ENCODE measurements around the gene MPND. TPM values are rescaled to one million over a fixed set of nuclear protein-coding genes. Genes with fewer than 3 reads are reported as not detected.

The MPND gene
- total and polyA plus RNA-seq, 10 of the 15 experiments (the other 5 are each of a cell fraction or from before 2014, with no cell fraction given), result 0.79 to 18.3 (median 6.0) TPM

DNA sequence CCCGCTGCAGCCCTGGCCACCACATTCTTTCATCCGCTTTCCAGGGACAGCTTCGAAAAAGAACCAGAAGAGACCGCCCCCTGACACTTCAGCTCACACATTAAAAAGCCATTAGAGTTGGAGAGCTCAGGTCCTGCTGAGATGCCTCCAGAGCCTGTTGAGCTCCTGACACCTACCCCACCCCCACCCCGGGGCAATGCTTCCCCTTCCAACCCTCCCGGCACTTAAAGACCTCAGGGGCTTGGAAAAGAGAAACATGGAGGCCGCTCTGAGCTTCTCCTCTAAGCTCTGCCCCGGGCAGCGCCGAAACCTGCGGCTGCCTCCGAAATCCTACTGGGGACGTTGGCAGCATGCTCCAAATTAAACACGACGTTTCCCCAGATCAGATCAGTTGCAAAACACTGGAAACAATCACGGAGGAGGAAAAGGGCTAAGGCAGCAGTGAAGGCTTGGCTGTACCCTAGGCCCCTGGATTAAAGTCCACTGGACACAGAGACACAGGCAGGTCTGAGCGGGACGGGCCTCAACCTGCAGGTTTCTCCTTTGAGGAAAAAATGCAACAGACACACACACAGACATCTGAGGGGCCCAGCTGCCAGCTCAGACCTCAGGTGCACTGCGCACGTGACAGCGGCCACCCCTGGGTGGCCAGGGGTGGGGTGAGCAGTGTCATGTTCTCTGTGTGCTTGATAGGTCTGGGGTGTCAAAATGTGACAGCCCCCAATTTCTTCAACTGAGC lies 47.4 kb downstream of the MPND start:
- Histone ChIP-seq H3K4me1 (ENCODE audit: control insufficient read depth, insufficient read depth, low read length) (peaks cover 8% of the 10 kb centered on the region), H3K9me3 (replicated peaks; ENCODE audit: control insufficient read depth, insufficient read depth, low read length) (no peaks in the 10 kb centered on the region), H3K9ac (ENCODE audit: control insufficient read depth, insufficient read depth, low read length) (no peak overlapping the region), H3K4me2 (ENCODE audit: control insufficient read depth, insufficient read depth) (no peak overlapping the region), H3K4me3 (no peak overlapping the region), H4K20me1 (ENCODE audit: control insufficient read depth, insufficient read depth) (peaks cover 15% of the 10 kb centered on the region), H3K27me3 (replicated peaks in 1 of 2; ENCODE audit: control insufficient read depth in 2 of 2, insufficient read depth in 2 of 2, low read length in 1 of 2) (no peaks in the 10 kb centered on the region), H2AFZ (ENCODE audit: control insufficient read depth, low read depth, low read length) (no peak overlapping the region), H3K36me3 (ENCODE audit: control insufficient read depth in 2 of 2, insufficient read depth in 2 of 2, low read length in 1 of 2) (peaks cover 18 to 23% of the 10 kb centered on the region in 2 experiments; a peak in 3 of 4 replicates), H3K27ac (ENCODE audit: control insufficient read depth, insufficient read depth) (no peak overlapping the region), H3K79me2 (ENCODE audit: control insufficient read depth, insufficient read depth, low read length) (peaks cover 77% of the 10 kb centered on the region)
- no peak for ATAC-seq
- TF ChIP-seq SIN3A (IDR thresholded peaks at IDR 0.05; ENCODE audit: low read depth, low read length) (no peak), PAX5 (IDR thresholded peaks at IDR 0.05; ENCODE audit: borderline replicate concordance, low read depth, low read length) (no peak), PAX8 (IDR thresholded peaks at IDR 0.05) (no peak), HCFC1 (IDR thresholded peaks at IDR 0.05; ENCODE audit: low read length) (no peak), ATF2 (IDR thresholded peaks at IDR 0.05; ENCODE audit: low read length) (no peak), DPF2 (IDR thresholded peaks at IDR 0.05) (no peak), CEBPB (IDR thresholded peaks at IDR 0.05; ENCODE audit: borderline replicate concordance in 1 of 2, low read depth in 2 of 2, low read length in 2 of 2) (no peak), ZZZ3 (IDR thresholded peaks at IDR 0.05; ENCODE audit: control insufficient read depth, insufficient read length, low read depth) (no peak), NBN (IDR thresholded peaks at IDR 0.05) (no peak), EED (IDR thresholded peaks at IDR 0.05; ENCODE audit: low read depth) (no peak), ZBED1 (IDR thresholded peaks at IDR 0.05; ENCODE audit: borderline replicate concordance) (no peak), ZNF217 (IDR thresholded peaks at IDR 0.05) (no peak), POLR2AphosphoS5 (IDR thresholded peaks at IDR 0.05; ENCODE audit: low read length) (no peak), TARDBP (IDR thresholded peaks at IDR 0.05; ENCODE audit: borderline replicate concordance) (no peak)
- TF ChIP-seq, protein P1, sequence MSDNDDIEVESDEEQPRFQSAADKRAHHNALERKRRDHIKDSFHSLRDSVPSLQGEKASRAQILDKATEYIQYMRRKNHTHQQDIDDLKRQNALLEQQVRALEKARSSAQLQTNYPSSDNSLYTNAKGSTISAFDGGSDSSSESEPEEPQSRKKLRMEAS (IDR thresholded peaks at IDR 0.05; ENCODE audit: low read depth, low read length), result no peak
- in situ Hi-C loops (cut with MboI), result no loop called here
- no TSS peak for BruUV-seq (replicated peaks)
- WGBS (ENCODE audit: insufficient coverage, insufficient replicate concordance, low lambda C conversion rate, missing lambda C conversion rate), result 87% methylated on average over 21 of the region's 21 CpGs
- ChIA-PET SMC1A (ENCODE audit: uncharacterized antibody, unreplicated experiment) (no interaction called here), CTCF (interaction anchor here (0.9 to 2.4 kb wide), 2 partner anchors 14 to 38 kb away, joined by 3 to 5 read pairs; no protein-coding TSS in a partner anchor), RAD21 (ENCODE audit: unreplicated experiment) (interaction anchor here (0.7 to 1.2 kb wide), 2 partner anchors 8 to 21 kb away, joined by 3 read pairs; no protein-coding TSS in a partner anchor), POLR2A (interaction anchor here (7.7 kb wide), 1 partner anchor 12 kb away, joined by 110 read pairs; no protein-coding TSS in a partner anchor)
- intact Hi-C loops (cut with micrococcal nuclease; ENCODE audit: unreplicated experiment), result no loop called here
- DNase-seq (ENCODE audit: low read depth, low spot score), result no peak
- FAIRE-seq, result no peak

Data from GM12878 (cell line).